GM19193 (cell line): Measurements from ENCODE around the gene RALB.

Source experiments
- POLR2A ChIP-seq: IDR thresholded peaks from 4 replicates; pipeline ENCODE4 v1.6.1; 2011; ENCODE audit not compliant: insufficient read depth, insufficient read length; ENCODE audit errors: extremely low read depth

The RALB gene

GRCh38 chr2:120221616-120222015 lies 31.0 kb upstream of the RALB start:
- no peak for TF ChIP-seq POLR2A

DNA sequence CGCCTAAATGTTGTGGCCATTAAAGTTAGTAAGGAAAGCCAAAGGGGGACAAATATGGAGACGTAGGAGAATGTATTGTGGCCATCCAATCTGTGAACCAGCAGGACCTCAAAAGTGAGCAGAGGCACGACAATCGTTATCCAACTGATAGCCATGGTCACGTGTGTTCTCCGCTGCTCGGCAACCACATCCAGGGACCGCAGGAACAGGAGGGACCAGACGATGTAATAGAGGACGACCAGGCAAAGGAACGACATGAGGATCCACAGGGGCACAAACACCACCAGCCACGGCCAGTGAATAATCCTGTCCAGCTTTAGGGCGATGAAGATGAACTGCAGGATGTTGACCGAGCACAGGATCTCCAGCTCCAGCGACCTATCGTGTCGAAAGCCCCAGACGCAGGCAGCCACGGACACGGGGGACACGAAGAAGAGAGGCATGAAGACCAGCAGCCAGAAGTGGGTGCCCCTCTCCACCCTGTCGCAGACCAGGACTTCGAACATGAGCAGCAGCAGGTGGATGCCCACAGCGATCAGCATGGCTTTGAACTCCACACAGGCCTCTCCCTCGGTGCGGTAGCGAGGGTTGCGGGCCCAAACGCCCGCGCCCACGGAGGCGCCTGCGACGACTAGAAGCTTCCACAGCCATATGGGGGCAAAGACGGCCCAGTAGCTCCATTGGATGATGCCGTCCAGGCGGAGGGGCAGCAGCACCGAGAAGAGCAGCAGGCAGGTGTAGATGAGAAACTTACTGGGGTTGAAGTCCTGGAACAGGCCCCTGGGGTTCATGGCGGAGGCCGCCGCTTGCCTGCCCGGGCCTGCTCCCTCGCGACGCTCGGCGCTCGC lies 30.2 kb upstream of the RALB start:
- no peak for TF ChIP-seq POLR2A

DNA sequence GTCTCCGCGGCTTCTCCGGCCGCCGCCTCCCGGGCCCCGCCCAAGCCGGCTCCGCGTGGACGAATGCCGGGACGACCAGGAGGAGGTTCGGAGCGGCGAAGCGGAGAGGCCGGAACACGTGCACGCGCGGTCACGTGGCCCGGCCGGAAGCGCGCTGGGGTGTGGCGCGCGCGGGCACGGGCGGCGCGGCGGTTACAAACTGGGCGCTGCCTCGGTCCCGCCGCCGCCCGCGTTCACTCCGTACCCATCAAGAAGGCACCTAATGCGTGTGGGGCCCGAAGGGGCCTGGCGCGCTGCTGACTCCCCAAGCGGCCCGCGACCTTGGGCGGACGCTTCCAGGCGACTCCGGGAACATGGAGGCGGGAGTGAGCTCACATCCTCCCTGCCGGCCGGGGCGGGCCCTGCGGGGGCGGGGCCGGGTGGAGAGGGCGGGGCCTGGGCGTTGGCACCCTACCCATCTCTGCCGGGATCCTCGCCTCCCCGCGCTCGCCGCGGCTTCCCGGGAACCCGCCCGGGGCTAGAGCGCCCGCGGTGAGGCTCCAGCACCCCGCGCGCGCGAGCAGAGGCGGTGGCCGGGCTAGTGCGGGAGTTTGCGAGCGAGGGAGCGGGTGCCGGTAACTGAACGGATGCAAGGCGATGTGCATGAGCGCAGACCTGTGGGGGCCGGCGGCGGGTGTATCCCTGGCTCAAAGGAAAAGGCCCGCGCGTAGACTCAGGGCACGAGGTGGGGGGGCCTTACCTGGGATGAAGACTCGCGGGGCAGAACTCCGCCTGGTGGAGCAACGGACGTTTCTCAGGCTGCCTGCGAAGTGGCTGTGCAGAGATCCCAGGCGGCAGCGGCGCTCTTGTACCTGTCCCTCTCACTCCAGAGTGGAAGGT lies 29.4 kb upstream of the RALB start, which contains the start of gene TMEM185B:
TMEM185B (minus strand) TSS at position 367 of the 879 bp plus-strand sequence. CDS start 424 bp downstream, outside the sequence.
- peak; percentile 90 for TF ChIP-seq POLR2A

DNA sequence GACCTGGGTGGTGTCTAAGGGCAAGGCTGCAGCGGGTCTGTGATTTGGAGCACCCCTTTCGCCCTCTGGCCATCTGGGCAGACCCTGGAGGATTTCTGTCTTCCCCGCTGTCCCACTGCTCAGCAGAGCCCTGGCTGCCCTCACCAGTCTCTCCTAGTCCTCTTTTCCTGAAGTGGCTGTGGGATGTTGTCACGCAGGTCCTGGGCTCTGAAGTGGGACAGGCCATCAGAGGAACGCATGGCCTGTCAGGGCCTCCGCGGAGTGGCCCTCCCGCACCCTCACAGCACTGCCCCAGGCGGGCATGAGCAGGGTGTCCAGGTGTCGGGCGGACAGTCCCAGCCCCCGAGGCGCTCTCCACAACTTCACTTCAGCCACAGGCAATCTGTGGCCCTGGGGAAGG lies 28.4 kb upstream of the RALB start:
- TF ChIP-seq POLR2A, result no peak

GRCh38 chr2:120224735-120225548 lies 27.7 kb upstream of the RALB start:
- TF ChIP-seq POLR2A, result no peak

DNA sequence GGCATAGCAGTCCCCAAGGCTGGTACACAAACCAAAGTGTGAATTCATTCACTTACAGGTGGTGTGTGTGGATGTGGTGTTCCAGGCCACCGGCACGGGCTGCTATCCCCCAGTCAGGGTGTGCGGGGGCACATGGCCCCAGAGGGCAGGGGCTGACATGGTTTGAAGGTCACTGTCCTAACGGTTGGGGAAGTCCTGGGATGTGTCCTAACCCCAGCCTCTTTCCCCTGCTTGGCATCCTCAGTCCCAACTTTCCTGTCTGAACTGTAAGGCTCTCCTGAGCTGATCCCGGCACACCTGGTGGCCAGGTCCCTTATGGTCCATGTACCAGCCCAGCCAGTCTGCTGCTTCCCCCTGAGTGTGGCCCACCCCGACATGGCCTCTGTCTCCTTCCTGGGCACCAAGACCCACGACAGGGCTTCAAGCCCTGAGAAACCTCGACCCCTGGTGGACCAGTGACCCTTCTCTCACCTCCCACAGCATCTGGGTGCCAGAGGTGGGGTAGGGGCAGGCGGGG lies 27.0 kb upstream of the RALB start:
- no peak for TF ChIP-seq POLR2A

DNA sequence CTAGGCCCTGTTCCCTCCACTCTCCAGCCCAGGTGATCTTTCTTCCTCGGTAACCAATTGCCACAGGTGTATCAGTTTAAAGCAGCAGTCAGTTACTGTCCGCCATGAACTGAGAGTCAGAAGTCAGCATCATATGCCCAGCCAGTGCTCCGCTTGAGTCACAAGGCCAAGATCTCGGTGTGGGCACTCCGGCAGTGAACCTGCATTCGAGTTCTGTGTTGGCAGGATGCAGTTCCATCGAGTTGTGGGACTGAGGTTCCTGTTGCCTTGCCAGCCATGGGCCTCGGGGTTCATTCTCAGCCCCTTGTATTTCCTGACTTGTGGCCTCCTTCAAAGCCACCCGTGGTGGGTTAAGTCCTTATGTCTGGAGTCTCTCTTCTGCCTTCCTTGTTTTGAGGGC lies 26.3 kb upstream of the RALB start:
- no peak for TF ChIP-seq POLR2A

DNA sequence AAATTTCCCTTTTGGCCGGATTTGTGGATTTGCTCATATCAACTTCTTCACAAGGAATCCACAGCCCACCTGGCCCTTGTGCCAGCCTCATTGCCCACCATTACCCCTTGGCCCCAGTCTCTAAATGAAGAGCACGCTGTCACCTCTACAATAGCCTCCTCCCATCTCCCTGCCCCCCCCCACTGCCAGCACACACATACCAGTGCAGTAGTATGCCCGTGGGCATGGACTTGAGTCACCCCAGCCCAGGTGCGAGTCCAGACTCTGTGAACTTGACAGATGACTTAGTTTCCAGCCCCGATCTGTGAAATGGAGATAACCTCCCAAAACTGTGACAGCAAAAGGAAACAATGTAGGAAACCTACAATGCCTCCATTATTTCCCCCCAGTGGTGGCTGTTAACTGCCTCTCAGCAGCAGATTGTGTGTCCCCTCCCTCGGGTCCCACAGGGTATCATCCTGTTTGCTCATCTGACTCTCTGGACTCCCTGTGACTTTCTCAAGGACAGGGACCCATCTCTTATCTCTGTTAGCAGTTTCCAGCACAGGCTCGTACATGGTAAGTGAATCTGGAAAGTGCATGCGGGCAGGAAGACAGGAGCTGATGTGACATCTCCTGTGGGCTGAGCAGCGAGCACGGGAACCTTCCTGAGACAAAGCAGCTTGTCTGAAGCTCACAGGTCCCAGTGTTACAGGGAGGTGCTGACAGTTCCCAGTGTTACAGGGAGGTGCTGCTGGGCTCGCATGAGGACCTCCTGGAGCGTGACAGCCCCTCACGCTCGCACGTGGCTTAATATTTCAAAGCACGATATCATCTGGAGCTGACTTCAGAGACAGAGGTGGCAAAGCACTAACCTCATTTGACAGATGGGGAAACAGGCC lies 25.3 kb upstream of the RALB start:
- TF ChIP-seq POLR2A, result no peak

DNA sequence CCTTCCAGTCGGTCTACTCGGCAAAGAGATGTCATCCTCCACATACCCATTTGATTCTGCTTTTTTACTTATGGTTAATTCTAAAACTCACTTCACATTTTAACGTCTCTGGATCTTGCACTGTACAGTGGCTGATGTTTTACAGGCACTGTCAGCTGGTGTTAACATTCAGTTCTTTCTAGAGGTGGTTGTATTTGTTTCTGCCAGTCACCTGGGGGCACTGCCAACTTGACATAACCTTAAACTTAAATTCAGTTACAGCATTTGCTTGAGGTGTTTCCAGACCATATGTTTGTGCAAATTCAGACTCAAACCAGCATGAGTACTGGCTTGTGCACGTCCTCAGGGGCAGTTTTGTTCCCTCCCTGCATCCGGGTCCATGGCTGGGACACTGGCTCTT lies 24.1 kb upstream of the RALB start:
- TF ChIP-seq POLR2A, result no peak

DNA sequence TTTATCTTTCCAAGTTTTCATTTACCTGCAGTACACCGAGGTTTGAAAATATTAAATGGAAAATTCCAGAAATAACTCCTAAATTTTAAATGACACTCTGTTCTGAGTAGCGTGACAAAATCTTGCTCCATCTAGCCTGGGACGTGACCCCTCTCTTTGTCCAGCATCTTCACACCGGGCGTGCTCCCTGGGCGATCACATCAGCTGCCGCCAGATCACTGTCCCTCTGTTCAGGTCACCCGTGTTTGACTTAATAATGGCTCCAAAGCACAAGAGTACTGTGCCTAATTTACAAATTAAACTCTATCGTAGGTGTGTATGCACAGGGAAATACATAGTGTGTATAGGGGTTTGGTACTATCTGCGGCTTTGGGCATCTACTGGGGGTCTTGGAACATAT lies 23.3 kb upstream of the RALB start:
- TF ChIP-seq POLR2A, result no peak

DNA sequence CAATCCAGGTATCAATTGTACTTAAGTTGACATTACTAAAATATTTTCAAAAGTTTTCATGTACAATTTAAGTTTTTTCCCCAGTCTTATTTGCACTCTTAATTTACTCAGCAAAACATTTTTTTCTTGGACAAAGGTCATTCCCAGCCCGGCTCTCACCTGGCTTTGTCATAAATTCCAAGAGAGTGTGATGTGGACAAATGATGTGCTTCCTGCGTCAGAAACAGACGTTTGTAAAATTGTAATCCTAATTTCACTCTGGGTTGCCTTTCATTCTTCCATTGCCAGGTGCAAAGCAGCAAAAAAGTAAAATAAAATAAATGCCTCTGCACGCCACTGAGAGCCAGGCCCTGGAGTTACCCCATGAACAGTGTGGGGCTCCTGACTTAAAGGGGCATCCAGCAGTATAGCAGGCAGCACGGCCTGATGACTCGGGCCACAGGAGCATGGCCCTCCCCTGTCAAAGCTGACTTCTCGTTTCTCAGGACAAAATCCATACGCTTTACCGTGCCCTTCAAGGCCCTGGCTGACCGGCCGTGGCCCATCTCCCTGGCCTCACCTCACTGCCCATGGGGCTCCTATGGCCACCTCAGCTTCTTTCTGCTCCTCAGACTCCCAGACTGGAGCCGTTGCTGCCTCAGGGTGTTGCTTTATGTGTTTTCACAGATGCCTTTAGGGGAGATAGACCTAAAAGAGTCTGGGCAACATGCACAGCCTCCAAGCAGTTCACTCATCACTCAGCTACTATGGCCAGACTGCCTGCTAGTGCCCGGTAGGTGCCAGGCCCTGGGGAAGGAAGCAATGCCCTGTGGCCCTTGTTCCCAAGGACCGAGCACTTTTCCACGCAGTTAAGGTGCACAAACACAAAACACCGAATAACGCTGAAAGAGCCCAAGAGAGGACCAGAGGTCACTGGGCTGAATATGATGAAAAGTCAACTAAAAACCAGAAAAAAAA lies 21.9 kb upstream of the RALB start:
- TF ChIP-seq POLR2A, result no peak

DNA sequence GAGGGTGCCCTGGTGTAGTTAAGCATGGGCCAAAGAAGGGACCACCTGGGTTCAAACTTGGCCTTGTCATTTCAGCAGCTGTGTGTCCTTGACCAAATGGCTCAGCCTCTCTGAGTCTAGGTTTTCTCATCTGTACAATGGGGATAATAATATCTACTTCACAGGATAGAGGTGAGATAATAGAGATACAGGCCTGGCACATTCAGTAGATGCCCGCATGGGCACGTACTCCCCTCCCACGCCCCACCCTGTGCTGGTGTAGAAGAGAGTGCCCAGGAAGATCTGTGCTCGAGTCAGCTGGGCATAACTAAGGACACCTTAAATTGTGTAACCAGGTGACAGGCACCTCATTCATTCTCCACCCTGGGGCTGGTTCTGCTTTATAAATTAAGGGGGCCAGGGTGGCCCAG lies 21.1 kb upstream of the RALB start:
- TF ChIP-seq POLR2A, result no peak
